ENCODE results near the gene CNP.

The CNP gene

GRCh38 chr17:41943492-41943891, 23.1 kb upstream of the CNP start:
- H3K9ac ChIP-seq (ENCODE audit: low read length): no peak overlapping the region
- no peak overlapping the region for H3K27ac ChIP-seq (ENCODE audit: low read depth, low read length)
- no peaks in the 10 kb centered on the region for H3K27me3 ChIP-seq (ENCODE audit: control insufficient read depth in 1 of 2, insufficient read depth in 2 of 2, low read length in 2 of 2)
- H3K9me3 ChIP-seq (ENCODE audit: low read length): no peaks in the 10 kb centered on the region
- no peaks in the 10 kb centered on the region for H3K4me1 ChIP-seq (ENCODE audit: insufficient read depth, low read length)
- H3K4me3 ChIP-seq (ENCODE audit: low read depth in 1 of 2, low read length in 2 of 2): no peak overlapping the region
- peaks cover 5% of the 10 kb centered on the region for H3K36me3 ChIP-seq (ENCODE audit: insufficient read depth, low read length)

GRCh38 chr17:41944943-41945342, 21.7 kb upstream of the CNP start:
- Histone ChIP-seq H3K9ac (ENCODE audit: low read length) (no peak overlapping the region), H3K27ac (ENCODE audit: low read depth, low read length) (no peak overlapping the region), H3K9me3 (ENCODE audit: low read length) (no peaks in the 10 kb centered on the region), H3K36me3 (ENCODE audit: insufficient read depth, low read length) (no peaks in the 10 kb centered on the region), H3K4me3 (ENCODE audit: low read depth in 1 of 2, low read length in 2 of 2) (no peak overlapping the region), H3K27me3 (ENCODE audit: control insufficient read depth in 1 of 2, insufficient read depth in 2 of 2, low read length in 2 of 2) (no peaks in the 10 kb centered on the region), H3K4me1 (ENCODE audit: insufficient read depth, low read length) (no peaks in the 10 kb centered on the region)

- no peaks in the 10 kb centered on the region for H3K9me3 ChIP-seq (ENCODE audit: low read length)
- H3K4me3 ChIP-seq (ENCODE audit: low read depth in 1 of 2, low read length in 2 of 2): no peak overlapping the region
- H3K27ac ChIP-seq (ENCODE audit: low read depth, low read length): no peak overlapping the region
- H3K27me3 ChIP-seq (ENCODE audit: control insufficient read depth in 1 of 2, insufficient read depth in 2 of 2, low read length in 2 of 2): no peaks in the 10 kb centered on the region
- no peaks in the 10 kb centered on the region for H3K4me1 ChIP-seq (ENCODE audit: insufficient read depth, low read length)
- H3K9ac ChIP-seq (ENCODE audit: low read length): no peak overlapping the region
- no peaks in the 10 kb centered on the region for H3K36me3 ChIP-seq (ENCODE audit: insufficient read depth, low read length)
These were observed 17.7 kb upstream of the CNP start for GRCh38 chr17:41948762-41949460.

GRCh38 chr17:41956522-41956921, 10.1 kb upstream of the CNP start:
- Histone ChIP-seq H3K9ac (ENCODE audit: low read length) (no peak overlapping the region), H3K27ac (ENCODE audit: low read depth, low read length) (no peak overlapping the region), H3K4me3 (ENCODE audit: low read depth in 1 of 2, low read length in 2 of 2) (no peak overlapping the region), H3K4me1 (ENCODE audit: insufficient read depth, low read length) (no peaks in the 10 kb centered on the region), H3K9me3 (ENCODE audit: low read length) (no peaks in the 10 kb centered on the region), H3K36me3 (ENCODE audit: insufficient read depth, low read length) (no peaks in the 10 kb centered on the region), H3K27me3 (ENCODE audit: control insufficient read depth in 1 of 2, insufficient read depth in 2 of 2, low read length in 2 of 2) (no peaks in the 10 kb centered on the region)

- Histone ChIP-seq H3K9ac (ENCODE audit: low read length) (no peak overlapping the region), H3K4me1 (ENCODE audit: insufficient read depth, low read length) (no peaks in the 10 kb centered on the region), H3K9me3 (ENCODE audit: low read length) (no peaks in the 10 kb centered on the region), H3K4me3 (ENCODE audit: low read depth in 1 of 2, low read length in 2 of 2) (no peak overlapping the region), H3K27me3 (ENCODE audit: control insufficient read depth in 1 of 2, insufficient read depth in 2 of 2, low read length in 2 of 2) (no peaks in the 10 kb centered on the region), H3K36me3 (ENCODE audit: insufficient read depth, low read length) (no peaks in the 10 kb centered on the region), H3K27ac (ENCODE audit: low read depth, low read length) (no peak overlapping the region)
These were observed 9.3 kb upstream of the CNP start for GRCh38 chr17:41957031-41957868.

- H3K9ac ChIP-seq (ENCODE audit: low read length): no peak overlapping the region
- H3K4me1 ChIP-seq (ENCODE audit: insufficient read depth, low read length): peaks cover 5% of the 10 kb centered on the region
- H3K9me3 ChIP-seq (ENCODE audit: low read length): no peaks in the 10 kb centered on the region
- no peak overlapping the region for H3K27ac ChIP-seq (ENCODE audit: low read depth, low read length)
- no peaks in the 10 kb centered on the region for H3K36me3 ChIP-seq (ENCODE audit: insufficient read depth, low read length)
- H3K4me3 ChIP-seq (ENCODE audit: low read depth in 1 of 2, low read length in 2 of 2): no peak overlapping the region
- no peaks in the 10 kb centered on the region for H3K27me3 ChIP-seq (ENCODE audit: control insufficient read depth in 1 of 2, insufficient read depth in 2 of 2, low read length in 2 of 2)
These were observed 8.6 kb upstream of the CNP start for GRCh38 chr17:41957869-41958439.

- H3K4me3 ChIP-seq (ENCODE audit: low read depth in 1 of 2, low read length in 2 of 2): no peak overlapping the region
- no peak overlapping the region for H3K27ac ChIP-seq (ENCODE audit: low read depth, low read length)
- no peaks in the 10 kb centered on the region for H3K9me3 ChIP-seq (ENCODE audit: low read length)
- H3K4me1 ChIP-seq (ENCODE audit: insufficient read depth, low read length): peaks cover 7% of the 10 kb centered on the region
- H3K36me3 ChIP-seq (ENCODE audit: insufficient read depth, low read length): no peaks in the 10 kb centered on the region
- no peaks in the 10 kb centered on the region for H3K27me3 ChIP-seq (ENCODE audit: control insufficient read depth in 1 of 2, insufficient read depth in 2 of 2, low read length in 2 of 2)
- H3K9ac ChIP-seq (ENCODE audit: low read length): no peak overlapping the region
These were observed 7.6 kb upstream of the CNP start for GRCh38 chr17:41959030-41959335.

GRCh38 chr17:41959336-41960095, 7.1 kb upstream of the CNP start:
- no peak overlapping the region for H3K4me3 ChIP-seq (ENCODE audit: low read depth in 1 of 2, low read length in 2 of 2)
- H3K9ac ChIP-seq (ENCODE audit: low read length): no peak overlapping the region
- no peaks in the 10 kb centered on the region for H3K27me3 ChIP-seq (ENCODE audit: control insufficient read depth in 1 of 2, insufficient read depth in 2 of 2, low read length in 2 of 2)
- no peak overlapping the region for H3K27ac ChIP-seq (ENCODE audit: low read depth, low read length)
- peaks cover 7% of the 10 kb centered on the region for H3K4me1 ChIP-seq (ENCODE audit: insufficient read depth, low read length)
- no peaks in the 10 kb centered on the region for H3K36me3 ChIP-seq (ENCODE audit: insufficient read depth, low read length)
- no peaks in the 10 kb centered on the region for H3K9me3 ChIP-seq (ENCODE audit: low read length)

- Histone ChIP-seq H3K4me3 (ENCODE audit: low read depth in 1 of 2, low read length in 2 of 2) (no peak overlapping the region), H3K9ac (ENCODE audit: low read length) (no peak overlapping the region), H3K9me3 (ENCODE audit: low read length) (no peaks in the 10 kb centered on the region), H3K27me3 (ENCODE audit: control insufficient read depth in 1 of 2, insufficient read depth in 2 of 2, low read length in 2 of 2) (no peaks in the 10 kb centered on the region), H3K4me1 (ENCODE audit: insufficient read depth, low read length) (peaks cover 18% of the 10 kb centered on the region), H3K27ac (ENCODE audit: low read depth, low read length) (no peak overlapping the region), H3K36me3 (ENCODE audit: insufficient read depth, low read length) (no peaks in the 10 kb centered on the region)
These were observed 4.5 kb upstream of the CNP start for GRCh38 chr17:41962111-41962510.

GRCh38 chr17:41962768-41963434, 3.7 kb upstream of the CNP start:
- H3K4me1 ChIP-seq (ENCODE audit: insufficient read depth, low read length): peaks cover 24% of the 10 kb centered on the region

More at GRCh38 chr17:41962768-41963434, 3.7 kb upstream of the CNP start:
- H3K27me3 ChIP-seq (ENCODE audit: control insufficient read depth in 1 of 2, insufficient read depth in 2 of 2, low read length in 2 of 2): no peaks in the 10 kb centered on the region
- H3K9me3 ChIP-seq (ENCODE audit: low read length): no peaks in the 10 kb centered on the region
- no peak overlapping the region for H3K27ac ChIP-seq (ENCODE audit: low read depth, low read length)
- H3K4me3 ChIP-seq (ENCODE audit: low read depth in 1 of 2, low read length in 2 of 2): no peak overlapping the region
- no peaks in the 10 kb centered on the region for H3K36me3 ChIP-seq (ENCODE audit: insufficient read depth, low read length)
- H3K9ac ChIP-seq (ENCODE audit: low read length): no peak overlapping the region
